DMS53 (cell line): Measurements from ENCODE around the gene SEC22A.
A peak's percentile ranks its signal among the peaks of the same experiment; 100 is the strongest.

Source experiments
- DNase-seq: peaks from one replicate; lab custom pipeline; 2025; lab: John Stamatoyannopoulos, UW

Gene SEC22A

DNA sequence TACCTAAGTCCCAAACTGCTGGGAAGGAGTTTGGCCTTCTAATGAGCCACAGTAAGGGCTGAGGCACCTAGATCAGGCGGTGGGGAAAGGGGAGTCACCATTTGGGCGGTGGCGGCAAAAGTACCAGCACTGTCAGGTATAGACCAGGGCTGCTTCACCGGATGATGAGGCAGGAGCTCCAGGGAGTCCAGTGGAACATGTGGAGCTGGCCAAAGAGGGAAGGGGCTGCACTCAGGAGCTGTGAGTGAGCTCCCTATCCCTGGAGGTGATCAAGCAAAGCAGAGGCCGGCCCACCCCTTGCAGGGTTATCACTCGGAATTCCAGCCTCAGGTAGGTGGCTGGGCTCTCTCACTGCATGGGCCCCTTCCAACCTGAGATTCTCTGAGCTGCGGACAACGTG lies 108.4 kb downstream of the SEC22A start:
- no peak for DNase-seq

DNA sequence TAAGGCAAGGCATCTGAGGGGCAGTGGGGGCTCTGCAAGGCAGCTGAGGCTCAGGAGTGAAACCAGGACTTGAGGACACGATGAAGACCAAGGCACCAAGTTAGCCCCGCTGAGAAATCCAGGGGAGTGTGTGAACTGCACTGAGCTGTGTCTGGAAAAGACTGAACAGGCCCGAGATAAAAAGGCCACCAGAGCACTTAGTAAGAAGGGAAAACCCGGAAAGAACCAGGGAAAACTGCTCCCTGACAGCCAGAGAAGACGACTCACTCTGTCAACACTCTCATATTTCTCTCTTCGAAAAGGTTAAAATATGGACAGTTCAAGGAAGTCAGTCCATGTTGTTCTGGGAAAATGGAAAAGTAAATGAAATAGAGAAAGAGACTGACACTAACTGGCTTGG lies 109.0 kb downstream of the SEC22A start:
- peak; percentile 62 for DNase-seq

DNA sequence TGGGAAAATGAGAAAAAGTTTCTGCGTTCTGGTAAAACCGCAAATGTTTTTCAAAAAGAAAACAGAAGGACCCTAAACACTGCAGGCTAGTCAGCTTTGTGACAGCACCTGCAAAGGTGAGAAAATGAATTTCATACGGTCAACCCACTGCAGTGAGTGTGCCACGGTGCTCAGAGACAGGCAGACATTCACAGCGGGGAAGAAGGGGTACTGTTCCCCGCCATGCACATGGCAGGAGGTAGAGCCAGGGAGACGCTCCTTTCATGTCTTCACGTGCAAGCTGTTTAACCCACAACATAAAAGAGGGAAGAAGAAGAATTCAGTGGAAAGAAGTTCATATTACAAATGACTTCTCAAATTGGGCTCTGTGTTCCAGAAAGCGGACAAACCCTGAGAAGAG lies 109.5 kb downstream of the SEC22A start:
- DNase-seq, result no peak

DNA sequence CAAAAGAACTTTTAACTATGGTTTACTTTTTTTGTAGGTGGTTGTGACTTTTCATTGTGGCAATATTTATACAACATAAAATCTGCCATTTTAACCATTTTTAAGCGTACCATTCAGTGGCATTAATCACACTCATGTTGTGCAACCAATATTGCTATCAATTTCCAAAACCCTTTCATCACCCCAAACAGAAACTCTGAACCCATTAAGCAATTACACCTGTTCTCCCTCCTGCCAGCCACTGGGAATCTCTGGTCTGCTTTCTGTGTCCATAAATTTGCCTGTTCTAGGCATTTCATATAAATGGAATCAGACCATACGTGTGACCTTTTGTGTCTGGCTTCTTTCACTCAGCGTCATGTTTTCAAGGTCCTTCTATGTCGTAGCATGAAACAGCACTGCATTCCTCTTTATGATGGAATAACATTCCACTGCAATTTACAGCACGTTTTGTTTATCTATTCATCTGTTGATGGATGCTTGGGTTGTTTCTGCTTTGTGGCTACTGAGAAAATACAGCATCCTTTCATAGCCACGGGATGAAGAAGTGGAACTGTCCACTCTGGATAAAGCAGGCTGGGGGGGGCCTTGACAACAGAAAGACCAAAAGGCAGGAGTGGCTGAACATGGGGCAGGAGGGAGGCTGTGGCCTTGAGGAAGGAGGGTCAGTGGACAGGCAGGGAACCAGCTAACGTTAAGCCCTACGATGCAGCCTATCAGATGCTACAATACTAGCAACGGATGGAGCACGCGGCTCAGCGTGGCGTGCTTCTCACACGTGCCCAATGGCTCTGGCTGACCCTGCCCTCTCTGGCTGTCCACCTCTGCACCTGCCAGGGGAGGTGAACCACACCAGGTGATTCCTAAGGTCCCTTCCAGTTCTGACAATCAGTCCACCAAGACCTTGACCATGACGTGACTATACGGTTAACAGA lies 110.9 kb downstream of the SEC22A start:
- DNase-seq, result no peak

DNA sequence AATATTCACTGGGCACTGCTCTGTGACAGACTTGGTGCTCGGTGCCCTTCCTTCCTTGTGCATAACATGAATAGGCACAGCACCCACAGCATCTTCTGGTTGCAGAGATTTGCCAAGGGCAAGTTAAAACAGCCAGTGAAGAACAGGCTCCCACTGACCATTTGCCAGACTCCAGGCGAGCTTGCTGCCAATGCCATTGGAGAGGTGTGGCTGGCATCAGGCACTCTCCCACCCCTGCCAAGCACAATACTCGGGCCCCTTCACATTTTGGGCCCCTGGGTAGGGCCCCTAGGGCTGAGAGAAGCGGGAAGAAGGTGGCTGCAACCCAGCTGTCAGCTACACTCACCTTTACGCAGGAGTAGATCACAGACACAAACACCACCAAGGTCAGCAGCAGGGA lies 112.1 kb downstream of the SEC22A start:
- DNase-seq, result no peak

DNA sequence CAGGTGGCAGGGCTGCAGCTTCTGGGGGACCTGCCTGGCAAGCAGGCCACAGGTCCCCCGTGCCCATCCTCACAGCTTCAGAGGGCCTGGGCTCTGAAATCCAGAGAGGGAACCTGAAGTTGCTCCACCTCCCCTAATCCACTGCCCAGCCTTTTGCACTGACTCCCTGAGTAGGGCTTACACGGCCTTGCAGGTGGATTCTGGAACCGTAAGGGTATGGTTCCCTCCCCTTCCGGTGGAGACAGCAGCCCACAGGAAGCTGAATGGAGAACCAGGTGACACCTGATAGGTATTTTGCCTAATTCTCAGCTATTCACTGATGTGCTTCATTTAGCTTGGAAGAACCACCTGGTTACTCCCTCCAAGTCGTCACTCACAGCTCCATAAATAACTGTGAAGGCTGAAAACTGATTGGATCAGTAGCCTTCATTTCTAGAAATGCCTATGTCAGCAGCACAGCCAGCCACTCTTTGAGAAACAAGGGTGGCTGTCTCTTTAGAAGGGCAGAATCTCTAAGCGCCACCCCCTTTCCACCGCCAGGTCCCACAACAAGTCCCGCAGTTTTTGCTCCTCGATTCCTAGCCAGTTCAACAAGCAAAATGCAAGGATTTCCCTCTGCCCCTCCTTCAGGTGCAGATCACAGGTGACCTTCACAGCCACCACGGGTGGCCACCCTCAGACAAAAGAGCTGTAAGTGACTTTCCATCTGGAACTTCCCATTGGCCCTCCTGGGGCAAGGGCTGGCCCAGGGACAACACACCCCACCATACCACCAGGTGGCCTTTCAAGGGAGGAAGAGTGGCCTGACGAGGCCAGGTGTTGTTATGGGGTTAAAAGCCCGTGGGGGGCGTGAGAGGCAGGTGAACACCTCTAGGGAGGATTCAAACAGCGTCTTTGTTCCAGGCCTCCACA lies 112.9 kb downstream of the SEC22A start:
- DNase-seq, result no peak

DNA sequence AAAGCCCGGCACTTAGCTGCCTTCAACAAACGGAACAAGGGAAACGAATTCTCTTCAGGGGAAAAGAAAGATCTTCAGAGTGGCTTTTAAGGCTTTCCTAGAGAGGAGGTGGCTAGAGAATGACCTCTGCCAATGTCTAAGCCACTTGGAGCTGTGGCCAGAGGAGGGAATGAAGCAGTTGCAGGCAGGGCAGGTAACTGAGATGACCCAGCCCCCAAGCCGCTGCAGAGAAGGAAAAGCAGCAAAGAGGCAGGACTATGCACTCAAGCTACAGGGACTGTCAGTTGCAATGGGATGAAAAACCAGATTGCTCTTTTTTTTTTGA lies 113.5 kb downstream of the SEC22A start:
- no peak for DNase-seq

DNA sequence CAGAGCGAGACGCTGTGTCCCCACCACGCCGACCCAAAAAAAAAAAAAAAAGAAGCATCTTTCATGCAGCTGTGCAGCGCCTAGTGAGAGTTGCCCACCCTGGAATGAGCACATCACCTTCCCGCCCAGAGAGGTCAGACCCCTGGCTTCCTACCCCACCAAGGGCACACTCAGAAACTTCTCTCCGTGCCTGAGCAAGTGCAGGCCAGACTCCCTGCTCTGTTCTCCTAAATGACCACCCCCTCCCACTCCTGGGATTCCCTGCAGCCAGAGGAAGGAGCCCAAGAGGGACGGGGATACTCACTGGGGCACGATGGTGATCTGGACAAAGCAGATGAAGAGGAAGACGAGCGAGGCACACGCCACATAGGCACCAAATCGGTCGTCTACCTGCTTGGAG lies 116.0 kb downstream of the SEC22A start:
- DNase-seq, result no peak

DNA sequence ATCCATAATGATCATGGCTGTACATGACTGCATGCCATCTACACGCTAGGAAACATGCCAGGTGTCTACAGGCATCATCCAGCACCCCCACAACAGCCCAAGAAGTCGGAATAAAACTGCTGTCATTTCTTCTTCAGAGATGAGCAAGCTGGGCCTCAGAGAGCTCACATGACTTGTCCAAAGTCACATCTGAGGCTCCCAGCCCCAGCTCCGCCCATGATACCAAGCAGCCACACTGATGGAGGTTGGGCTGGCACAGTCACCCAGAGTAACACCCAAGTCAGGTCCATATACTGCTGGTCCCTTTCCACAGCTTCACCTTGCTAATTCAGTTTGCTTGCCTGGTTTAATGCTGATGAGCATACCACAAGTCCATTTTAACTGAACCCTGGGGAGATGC lies 116.6 kb downstream of the SEC22A start:
- no peak for DNase-seq

DNA sequence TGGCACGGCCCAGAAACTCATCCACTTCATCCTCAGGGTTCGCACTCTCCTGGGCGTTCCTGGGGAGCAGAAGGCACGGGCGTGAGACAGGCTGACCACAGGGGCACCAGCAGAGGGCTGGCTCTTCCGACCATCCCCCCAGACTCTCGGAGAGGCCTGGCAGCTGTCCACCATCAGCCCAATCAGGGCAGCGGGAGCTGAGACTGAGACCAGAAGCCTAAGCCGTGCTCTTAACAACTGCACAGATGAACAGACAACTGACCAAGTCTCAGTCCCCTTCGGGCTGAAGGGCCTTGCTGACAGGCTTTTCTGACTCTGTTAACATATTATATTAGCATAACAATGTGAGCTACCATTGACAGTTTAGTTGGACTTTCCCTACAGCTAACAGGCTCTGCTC lies 118.0 kb downstream of the SEC22A start:
- no peak for DNase-seq

DNA sequence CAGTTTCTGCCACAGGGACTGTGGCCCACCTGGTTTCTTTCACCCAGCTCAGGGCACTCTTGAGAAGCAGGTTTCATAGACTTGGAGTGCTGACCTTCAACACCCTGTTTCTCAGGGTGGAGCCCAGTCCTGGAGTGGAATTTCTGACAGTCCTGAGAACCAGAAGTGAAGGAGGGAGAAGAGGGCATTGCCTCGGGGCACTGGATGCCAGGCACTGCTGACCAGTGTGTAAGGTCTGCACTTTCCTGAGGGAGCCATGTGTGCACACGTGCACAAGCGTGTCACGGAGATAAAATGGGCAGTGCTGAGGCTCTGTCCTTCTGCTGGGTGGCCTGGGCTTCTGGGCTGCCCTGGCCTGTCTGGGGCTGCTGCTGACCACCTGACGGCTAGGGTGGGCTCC lies 118.5 kb downstream of the SEC22A start:
- DNase-seq, result no peak

DNA sequence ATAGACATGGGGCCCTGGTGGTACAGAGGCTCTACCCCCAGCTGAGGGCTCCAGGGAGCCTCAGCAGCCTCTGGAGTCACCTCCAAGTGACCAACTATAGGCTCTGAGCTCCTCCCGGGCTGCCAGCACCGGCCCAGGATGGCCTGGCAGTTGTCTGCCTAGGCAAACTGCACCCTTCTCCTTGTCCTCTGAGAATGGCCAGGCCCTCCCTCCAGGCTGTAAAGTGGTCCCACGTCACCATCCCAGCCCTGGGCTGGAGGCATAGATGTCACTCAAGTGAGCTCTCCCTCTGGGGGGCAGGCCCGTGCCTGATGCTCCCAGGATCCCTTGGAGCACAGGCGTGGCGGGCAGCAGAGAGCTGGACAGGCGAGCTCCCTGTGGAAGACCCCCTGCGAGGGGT lies 120.1 kb downstream of the SEC22A start:
- DNase-seq, result no peak

DNA sequence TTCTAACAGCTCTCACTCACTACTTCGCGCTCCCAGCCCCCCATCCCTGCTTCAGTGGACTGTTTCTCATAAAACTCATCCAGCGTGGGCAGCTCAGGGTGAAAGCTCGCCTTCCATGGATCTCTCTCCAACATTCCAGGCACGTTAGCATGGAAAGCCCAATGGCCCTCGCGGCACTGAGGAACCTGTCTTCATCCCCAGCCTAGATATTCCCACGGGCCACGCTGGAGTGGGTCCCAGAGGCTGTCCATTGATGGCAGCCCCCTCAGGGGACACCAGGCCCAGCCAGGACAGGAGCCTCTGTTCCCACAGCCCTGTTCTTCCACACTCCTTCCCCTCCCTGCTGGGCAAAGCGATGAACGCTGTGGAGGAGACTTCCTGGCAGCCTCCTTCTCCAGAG lies 121.1 kb downstream of the SEC22A start:
- no peak for DNase-seq
